Measurements from ENCODE around the gene CFAP46. TPM values are rescaled to one million over a fixed set of nuclear protein-coding genes. Genes with fewer than 3 reads are reported as not detected.

CFAP46 gene
- total and polyA plus RNA-seq, 2 donors (not counting 1 experiment from before 2014, with no cell fraction given): 0.07 TPM; not detected in 1

DNA sequence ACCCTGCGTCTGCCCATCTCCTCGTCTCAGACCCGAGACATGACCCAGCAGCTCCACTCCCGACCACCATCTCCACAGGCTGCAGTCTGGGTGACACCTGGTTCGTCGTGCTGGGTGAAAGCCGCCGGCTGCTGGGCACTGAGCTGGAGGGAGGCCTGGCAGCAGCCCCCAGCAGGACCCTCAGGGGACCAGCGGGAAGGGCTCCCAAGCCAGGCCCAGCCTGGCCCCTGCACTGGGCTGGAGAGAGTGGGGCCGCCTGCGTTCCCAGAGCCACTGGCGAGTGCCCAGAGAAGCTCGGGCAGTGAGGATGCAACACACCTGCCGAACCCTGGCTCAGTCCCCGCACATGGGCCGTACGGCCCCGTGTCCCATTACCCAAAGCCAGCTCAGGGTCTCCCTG lies 21.3 kb downstream of the CFAP46 start:
- Histone ChIP-seq H3K9ac (ENCODE audit: low read length) (no peak overlapping the region), H2AFZ (ENCODE audit: insufficient read depth, low read depth, low read length, poor library complexity, severe bottlenecking) (no peak overlapping the region), H3K36me3 (replicated peaks in 1 of 2; ENCODE audit: control extremely low read depth in 1 of 2, control insufficient read depth in 1 of 2, extremely low read depth in 1 of 2, insufficient read depth in 2 of 2, low read length in 1 of 2) (no peaks in the 10 kb centered on the region), H3K4me1 (ENCODE audit: control insufficient read depth in 2 of 2, insufficient read depth in 2 of 2, low read length in 2 of 2) (peaks cover 11 to 12% of the 10 kb centered on the region in 2 donors), H3K4me3 (ENCODE audit: control extremely low read depth in 1 of 5, extremely low read depth in 1 of 5, insufficient read depth in 1 of 5, low read depth in 2 of 5, low read length in 4 of 5) (no peak overlapping the region), H3K27ac (ENCODE audit: low read length in 2 of 2) (no peak overlapping the region), H3K79me2 (ENCODE audit: control insufficient read depth, insufficient read depth, low read length) (no peaks in the 10 kb centered on the region), H3K9me3 (ENCODE audit: control extremely low read depth in 1 of 3, control insufficient read depth in 2 of 3, insufficient read depth in 1 of 3, low read length in 2 of 3) (peaks cover 0 to 24% (median 0%) of the 10 kb centered on the region in 3 donors), H3K4me2 (replicated peaks; ENCODE audit: low read depth, low read length, poor library complexity, severe bottlenecking) (no peak overlapping the region), H3K27me3 (replicated peaks in 1 of 4; ENCODE audit: control extremely low read depth in 1 of 4, control insufficient read depth in 3 of 4, insufficient read depth in 4 of 4, low read length in 3 of 4) (peaks cover 0 to 19% (median 4%) of the 10 kb centered on the region in 4 experiments), H4K20me1 (ENCODE audit: control insufficient read depth, insufficient read depth, low read length, poor library complexity, severe bottlenecking) (no peaks in the 10 kb centered on the region)
- H3K27ac Mint-ChIP-seq: no peak overlapping the region
- TF ChIP-seq, protein P1, sequence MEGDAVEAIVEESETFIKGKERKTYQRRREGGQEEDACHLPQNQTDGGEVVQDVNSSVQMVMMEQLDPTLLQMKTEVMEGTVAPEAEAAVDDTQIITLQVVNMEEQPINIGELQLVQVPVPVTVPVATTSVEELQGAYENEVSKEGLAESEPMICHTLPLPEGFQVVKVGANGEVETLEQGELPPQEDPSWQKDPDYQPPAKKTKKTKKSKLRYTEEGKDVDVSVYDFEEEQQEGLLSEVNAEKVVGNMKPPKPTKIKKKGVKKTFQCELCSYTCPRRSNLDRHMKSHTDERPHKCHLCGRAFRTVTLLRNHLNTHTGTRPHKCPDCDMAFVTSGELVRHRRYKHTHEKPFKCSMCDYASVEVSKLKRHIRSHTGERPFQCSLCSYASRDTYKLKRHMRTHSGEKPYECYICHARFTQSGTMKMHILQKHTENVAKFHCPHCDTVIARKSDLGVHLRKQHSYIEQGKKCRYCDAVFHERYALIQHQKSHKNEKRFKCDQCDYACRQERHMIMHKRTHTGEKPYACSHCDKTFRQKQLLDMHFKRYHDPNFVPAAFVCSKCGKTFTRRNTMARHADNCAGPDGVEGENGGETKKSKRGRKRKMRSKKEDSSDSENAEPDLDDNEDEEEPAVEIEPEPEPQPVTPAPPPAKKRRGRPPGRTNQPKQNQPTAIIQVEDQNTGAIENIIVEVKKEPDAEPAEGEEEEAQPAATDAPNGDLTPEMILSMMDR (IDR thresholded peaks at IDR 0.05): no peak
- no peak for TF ChIP-seq EZH2 (IDR thresholded peaks at IDR 0.05; ENCODE audit: borderline replicate concordance, insufficient read depth, low read depth, low read length, poor library complexity, severe bottlenecking)
- WGBS (ENCODE audit: insufficient coverage): 94% methylated on average over 18 of the region's 18 CpGs
- intact Hi-C loops (cut with micrococcal nuclease): no loop called here
- no peak for ATAC-seq (ENCODE audit: low read depth)
- peaks cover 10% of the 10 kb centered on the region for H3K4me1 Mint-ChIP-seq
- ChIA-PET POLR2A (no interaction called here), CTCF (no interaction called here)
- no peak overlapping the region for H3K4me3 Mint-ChIP-seq
- H3K27me3 Mint-ChIP-seq: peaks cover 10% of the 10 kb centered on the region
- DNase-seq: no peak
- no peaks in the 10 kb centered on the region for H3K9me3 Mint-ChIP-seq (ENCODE audit: insufficient read depth)

DNA sequence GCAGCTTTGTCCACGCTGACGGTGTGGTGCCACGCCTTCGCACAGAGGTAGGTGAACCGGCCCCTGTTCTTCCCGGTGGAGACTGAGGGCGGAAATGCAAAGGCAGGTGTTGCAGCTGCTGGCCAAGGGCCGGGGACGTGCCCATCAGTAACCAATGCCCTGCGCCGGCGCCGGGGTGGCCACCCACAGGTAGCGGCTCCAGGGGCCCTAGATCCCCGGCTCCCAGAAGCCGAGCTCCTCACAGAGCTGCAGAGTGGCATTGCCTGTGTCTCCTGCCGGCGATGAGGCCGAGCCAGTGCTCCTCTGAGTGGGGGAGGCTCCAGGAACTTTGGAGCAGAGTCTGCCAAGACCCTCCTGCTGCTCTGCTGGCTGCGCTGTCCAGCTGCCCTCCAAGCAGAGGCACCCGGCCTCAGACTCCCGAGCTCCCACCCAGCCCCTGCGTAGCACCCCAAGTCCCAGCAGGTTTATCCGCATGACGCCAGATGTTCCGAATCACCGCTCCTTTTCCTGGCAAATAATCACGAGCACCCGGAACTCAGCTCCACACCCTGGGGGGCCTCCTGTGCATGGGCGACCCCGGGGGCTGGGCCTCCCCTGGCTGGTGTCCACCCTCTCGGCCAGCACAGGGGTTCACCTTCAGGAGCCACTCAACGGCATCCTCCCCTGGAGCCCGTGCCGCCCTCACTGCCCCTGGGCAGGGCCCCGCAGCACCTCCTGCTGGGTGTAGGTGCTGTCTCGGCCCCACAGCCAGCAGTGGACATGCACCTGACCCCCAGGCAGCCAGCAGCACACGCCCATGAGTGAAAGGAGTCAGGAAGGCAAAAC lies 22.1 kb downstream of the CFAP46 start:
- Mint-ChIP-seq H3K27ac (no peak overlapping the region), H3K4me3 (no peak overlapping the region), H3K27me3 (peaks cover 13% of the 10 kb centered on the region), H3K9me3 (ENCODE audit: insufficient read depth) (no peaks in the 10 kb centered on the region), H3K4me1 (peaks cover 15% of the 10 kb centered on the region)
- TF ChIP-seq, protein P1 (IDR thresholded peaks at IDR 0.05): no peak
- TF ChIP-seq EZH2 (IDR thresholded peaks at IDR 0.05; ENCODE audit: borderline replicate concordance, insufficient read depth, low read depth, low read length, poor library complexity, severe bottlenecking): no peak
- ATAC-seq (ENCODE audit: low read depth) (no peak), DNase-seq (no peak)
- H3K4me1 ChIP-seq (ENCODE audit: control insufficient read depth in 2 of 2, insufficient read depth in 2 of 2, low read length in 2 of 2): peaks cover 19 to 20% of the 10 kb centered on the region in 2 donors
- intact Hi-C loops (cut with micrococcal nuclease): no loop called here
- ChIA-PET POLR2A (no interaction called here), CTCF (no interaction called here)
- no peak overlapping the region for H3K27ac ChIP-seq (ENCODE audit: low read length in 2 of 2)
- H3K4me3 ChIP-seq (ENCODE audit: control extremely low read depth in 1 of 5, extremely low read depth in 1 of 5, insufficient read depth in 1 of 5, low read depth in 2 of 5, low read length in 4 of 5): no peak overlapping the region
- no peaks in the 10 kb centered on the region for H3K79me2 ChIP-seq (ENCODE audit: control insufficient read depth, insufficient read depth, low read length)
- H4K20me1 ChIP-seq (ENCODE audit: control insufficient read depth, insufficient read depth, low read length, poor library complexity, severe bottlenecking): no peaks in the 10 kb centered on the region
- no peaks in the 10 kb centered on the region for H3K36me3 ChIP-seq (replicated peaks in 1 of 2; ENCODE audit: control extremely low read depth in 1 of 2, control insufficient read depth in 1 of 2, extremely low read depth in 1 of 2, insufficient read depth in 2 of 2, low read length in 1 of 2)
- no peak overlapping the region for H3K9ac ChIP-seq (ENCODE audit: low read length)
- H3K4me2 ChIP-seq (replicated peaks; ENCODE audit: low read depth, low read length, poor library complexity, severe bottlenecking): no peak overlapping the region
- H3K9me3 ChIP-seq (ENCODE audit: control extremely low read depth in 1 of 3, control insufficient read depth in 2 of 3, insufficient read depth in 1 of 3, low read length in 2 of 3): peaks cover 0 to 30% (median 0%) of the 10 kb centered on the region in 3 donors
- H3K27me3 ChIP-seq (replicated peaks in 1 of 4; ENCODE audit: control extremely low read depth in 1 of 4, control insufficient read depth in 3 of 4, insufficient read depth in 4 of 4, low read length in 3 of 4): peaks cover 0 to 22% (median 5%) of the 10 kb centered on the region in 4 experiments
- H2AFZ ChIP-seq (ENCODE audit: insufficient read depth, low read depth, low read length, poor library complexity, severe bottlenecking): no peak overlapping the region
- 92% methylated on average over 38 of the region's 38 CpGs for WGBS (ENCODE audit: insufficient coverage)
